Hematopoietic multipotent progenitor cell treated with erythropoietin and hydrocortisone succinate and interleukin-3 and kit ligand, for 15 days (in vitro differentiated cells): ENCODE measurements around the gene GRIN2A.

Source experiments
- DNase-seq: peaks from one replicate; pipeline ENCODE4 v3.0.0-alpha.2; 2015; ENCODE audit warnings: low spot score

The GRIN2A gene

GRCh38 chr16:10182222-10183053 is at the start of gene GRIN2A:
Gene GRIN2A (minus strand): TSS chr16:10182428. CDS start chr16:10180411, 2,017 bp downstream.
- DNase-seq: no peak

GRCh38 chr16:10231563-10231962 is 49.3 kb upstream of the GRIN2A start:
- DNase-seq: no peak

GRCh38 chr16:10228779-10229178 is 46.6 kb upstream of the GRIN2A start:
- no peak for DNase-seq

GRCh38 chr16:10226987-10227306 is 44.7 kb upstream of the GRIN2A start:
- no peak for DNase-seq

GRCh38 chr16:10226141-10226986 is 44.1 kb upstream of the GRIN2A start:
- DNase-seq: no peak

GRCh38 chr16:10225653-10226052 is 43.4 kb upstream of the GRIN2A start:
- DNase-seq: no peak

- no peak for DNase-seq
Observed at GRCh38 chr16:10224850-10225249, 42.6 kb upstream of the GRIN2A start.

- no peak for DNase-seq
Observed at GRCh38 chr16:10220942-10221341, 38.7 kb upstream of the GRIN2A start.

GRCh38 chr16:10219742-10220141 is 37.5 kb upstream of the GRIN2A start:
- no peak for DNase-seq

GRCh38 chr16:10218490-10219206 is 36.4 kb upstream of the GRIN2A start:
- no peak for DNase-seq

- no peak for DNase-seq
Observed at GRCh38 chr16:10213748-10214147, 31.5 kb upstream of the GRIN2A start.

- no peak for DNase-seq
Observed at GRCh38 chr16:10210944-10211343, 28.7 kb upstream of the GRIN2A start.

GRCh38 chr16:10206865-10207264 is 24.6 kb upstream of the GRIN2A start:
- no peak for DNase-seq

- no peak for DNase-seq
Observed at GRCh38 chr16:10206215-10206614, 24.0 kb upstream of the GRIN2A start.

- no peak for DNase-seq
Observed at GRCh38 chr16:10205688-10206087, 23.5 kb upstream of the GRIN2A start.

- DNase-seq: no peak
Observed at GRCh38 chr16:10202649-10203048, 20.4 kb upstream of the GRIN2A start.

- no peak for DNase-seq
Observed at GRCh38 chr16:10200637-10201586, 18.7 kb upstream of the GRIN2A start.

- DNase-seq: no peak
Observed at GRCh38 chr16:10196999-10197398, 14.8 kb upstream of the GRIN2A start.

GRCh38 chr16:10191096-10191495 is 8.9 kb upstream of the GRIN2A start:
- no peak for DNase-seq

GRCh38 chr16:10189861-10190390 is 7.7 kb upstream of the GRIN2A start:
- DNase-seq: no peak

GRCh38 chr16:10188236-10188635 is 6.0 kb upstream of the GRIN2A start:
- DNase-seq: no peak
